ENCODE data around the gene USP22.
A peak's percentile ranks its signal among the peaks of the same experiment; 100 is the strongest.

The USP22 gene

GRCh38 chr17:21019976-21020586, 22.7 kb downstream of the USP22 start:
- ChIA-PET CTCF (interaction anchor here (0.7 to 1.8 kb wide), 5 partner anchors 9 to 99 kb away, joined by 3 to 7 read pairs (median 5); no protein-coding TSS in a partner anchor), POLR2A (no interaction called here)
- H3K4me3 ChIP-seq (ENCODE audit: low read depth, low read length), result no peak overlapping the region
- no peak for DNase-seq (ENCODE audit: low read depth, low spot score)
- TF ChIP-seq CTCF (IDR thresholded peaks at IDR 0.05; ENCODE audit: insufficient read depth, low read length, missing control alignments), result peak; percentile 36

GRCh38 chr17:21018894-21019293, 23.9 kb downstream of the USP22 start:
- H3K4me3 ChIP-seq (ENCODE audit: low read depth, low read length), result no peak overlapping the region
- CTCF ChIA-PET, result interaction anchor here (1.0 to 1.8 kb wide), 3 partner anchors 10 to 26 kb away, joined by 3 to 7 read pairs (median 5); no protein-coding TSS in a partner anchor
- POLR2A ChIA-PET, result no interaction called here
- DNase-seq (ENCODE audit: low read depth, low spot score), result no peak
- no peak for TF ChIP-seq CTCF (IDR thresholded peaks at IDR 0.05; ENCODE audit: insufficient read depth, low read length, missing control alignments)

GRCh38 chr17:21017861-21018260, 24.9 kb downstream of the USP22 start:
- ChIA-PET CTCF (interaction anchor here (2.0 kb wide), 1 partner anchor 11 kb away, joined by 8 read pairs; no protein-coding TSS in a partner anchor), POLR2A (no interaction called here)
- TF ChIP-seq CTCF (IDR thresholded peaks at IDR 0.05; ENCODE audit: insufficient read depth, low read length, missing control alignments), result no peak
- no peak overlapping the region for H3K4me3 ChIP-seq (ENCODE audit: low read depth, low read length)
- DNase-seq (ENCODE audit: low read depth, low spot score), result no peak

- CTCF ChIA-PET, result interaction anchor here (1.2 to 2.0 kb wide), 2 partner anchors 10 to 26 kb away, joined by 3 to 8 read pairs; no protein-coding TSS in a partner anchor
- POLR2A ChIA-PET, result no interaction called here
- no peak for TF ChIP-seq CTCF (IDR thresholded peaks at IDR 0.05; ENCODE audit: insufficient read depth, low read length, missing control alignments)
- no peak overlapping the region for H3K4me3 ChIP-seq (ENCODE audit: low read depth, low read length)
- no peak for DNase-seq (ENCODE audit: low read depth, low spot score)
These were observed 25.6 kb downstream of the USP22 start for GRCh38 chr17:21017256-21017655.

- ChIA-PET CTCF (interaction anchor here (0.8 to 2.0 kb wide), 3 partner anchors 10 to 26 kb away, joined by 3 to 8 read pairs (median 3); no protein-coding TSS in a partner anchor), POLR2A (no interaction called here)
- no peak for TF ChIP-seq CTCF (IDR thresholded peaks at IDR 0.05; ENCODE audit: insufficient read depth, low read length, missing control alignments)
These were observed 26.0 kb downstream of the USP22 start for GRCh38 chr17:21016826-21017225.

GRCh38 chr17:21015564-21015963, 27.2 kb downstream of the USP22 start:
- H3K4me3 ChIP-seq (ENCODE audit: low read depth, low read length), result no peak overlapping the region
- ChIA-PET POLR2A (no interaction called here), CTCF (interaction anchor here (1.6 kb wide), 1 partner anchor 24 kb away, joined by 5 read pairs; no protein-coding TSS in a partner anchor)
- DNase-seq (ENCODE audit: low read depth, low spot score), result no peak
- TF ChIP-seq CTCF (IDR thresholded peaks at IDR 0.05; ENCODE audit: insufficient read depth, low read length, missing control alignments), result no peak

More at GRCh38 chr17:21016826-21017225, 26.0 kb downstream of the USP22 start:
- no peak overlapping the region for H3K4me3 ChIP-seq (ENCODE audit: low read depth, low read length)
- no peak for DNase-seq (ENCODE audit: low read depth, low spot score)
